GM18870 (cell line): ENCODE data around the gene RUNDC1.

Experiments used
- ATAC-seq: cut with Tn5 transposase; IDR thresholded peaks from one replicate; pipeline ENCODE4 v1.9.1; 2021; ENCODE audit warnings: moderate library complexity; ENCODE audit not compliant: unreplicated experiment

The RUNDC1 gene

DNA sequence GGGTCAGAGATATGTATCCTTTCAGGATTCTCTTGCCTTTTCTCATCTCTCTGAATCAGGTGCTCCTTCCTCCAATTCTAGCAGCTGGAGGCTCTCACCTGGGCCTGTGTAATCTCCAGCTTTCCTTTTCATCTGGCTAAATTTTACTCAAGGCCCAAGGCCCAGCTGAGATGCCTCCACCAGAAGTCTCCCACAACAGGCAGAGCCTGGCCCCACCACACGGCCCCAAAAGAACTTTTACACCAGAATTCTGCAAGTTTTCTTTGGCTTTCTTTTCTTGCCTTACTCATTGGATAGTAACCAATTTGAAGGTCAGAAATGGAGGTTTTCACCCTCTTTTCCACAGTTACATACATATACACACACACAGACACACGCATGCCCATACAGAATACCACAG is 59.3 kb downstream of the RUNDC1 start:
- no peak for ATAC-seq

DNA sequence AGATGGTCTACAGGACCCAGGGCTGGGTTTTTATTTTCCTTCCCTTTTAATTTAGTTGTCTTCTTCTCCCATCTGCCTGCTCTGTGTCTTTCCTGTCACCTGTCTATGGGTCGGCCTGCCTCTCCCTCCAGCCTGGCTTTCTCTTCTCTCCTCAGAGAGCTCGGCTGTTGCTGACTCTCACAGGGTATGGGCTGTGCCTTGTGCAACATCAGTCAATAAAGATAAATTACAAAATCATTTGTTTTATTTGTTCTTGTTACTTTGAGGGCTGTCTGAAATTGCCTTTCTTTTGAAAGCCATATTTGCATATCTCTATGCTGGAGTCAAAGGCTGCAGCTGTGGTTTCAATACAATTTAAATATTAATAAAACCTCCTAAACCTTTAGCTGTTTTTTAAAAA is 60.3 kb downstream of the RUNDC1 start:
- ATAC-seq: no peak

DNA sequence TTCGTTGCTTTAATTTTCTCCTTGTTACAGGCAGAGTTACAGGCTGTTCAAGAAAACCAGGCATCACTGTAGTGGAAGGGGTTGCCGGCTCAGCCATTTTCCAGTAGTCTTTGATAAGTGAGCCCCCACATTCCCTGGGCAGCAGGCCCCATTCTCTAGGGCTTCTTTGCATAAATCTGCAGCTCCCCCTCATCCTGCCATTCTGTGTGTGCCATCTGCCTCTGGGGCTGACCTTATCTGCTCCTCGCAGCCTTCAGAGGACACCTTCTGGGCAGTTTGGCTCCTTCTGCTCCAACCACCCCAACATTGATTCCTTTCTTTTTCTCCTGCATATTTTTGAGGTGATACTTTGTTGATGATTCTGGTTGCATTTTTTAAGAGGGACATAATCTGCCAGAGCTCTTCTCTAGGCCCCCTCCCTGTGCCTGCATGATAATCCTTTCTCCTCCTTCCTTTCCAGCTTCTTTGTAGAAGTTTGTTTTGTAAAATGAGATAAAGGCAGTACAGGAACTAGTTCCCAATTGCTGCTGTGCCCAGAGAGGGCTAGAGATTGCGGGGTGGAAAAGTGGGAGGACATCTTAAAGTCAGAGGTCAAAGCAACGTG is 61.8 kb downstream of the RUNDC1 start:
- no peak for ATAC-seq
